Panc1 (cell line): ENCODE measurements around the gene TSSK6. TPM values are rescaled to one million over a fixed set of nuclear protein-coding genes. Genes with fewer than 3 reads are reported as not detected.

Experiments used
- ATAC-seq: fragments of 200-7000 bp; cut with Tn5 transposase; 2 replicates; pipeline ENCODE4 v1.9.1; 2020; ENCODE audit warnings: mild to moderate bottlenecking, moderate library complexity
- BruUV-seq: library from RNA; stranded (reverse); fragments of 400-500 nt; replicated peaks from 2 replicates; lab custom pipeline; 2021; lab: Mats Ljungman, UMichigan
- CTCF ChIA-PET: fragments of 300-600 bp; sonication (Branson Sonifier 250); formaldehyde crosslinking; loops from one replicate; lab custom pipeline; 2022; ENCODE audit warnings: antibody characterized with exemption; lab: Charles Lee
- POLR2A ChIA-PET: fragments of 300-600 bp; sonication (Branson Sonifier 250); formaldehyde crosslinking; loops from one replicate; lab custom pipeline; 2022; ENCODE audit warnings: antibody characterized with exemption; lab: Charles Lee
- DNase-seq: peaks from one replicate; pipeline ENCODE4 v3.0.0-alpha.2; 2010; ENCODE audit warnings: low read depth, low spot score
- H3K27ac ChIP-seq: 2 replicates; pipeline ENCODE4 v1.5.1; 2011; ENCODE audit warnings: mild to moderate bottlenecking, low read length, inconsistent platforms
- H3K27me3 ChIP-seq: fragments of 200-500 bp; sonication (Bioruptor generic); 2 replicates; pipeline ENCODE4 v1.6.0; 2014; ENCODE audit warnings: low read length, inconsistent platforms; ENCODE audit not compliant: control insufficient read depth, insufficient read depth
- H3K36me3 ChIP-seq: fragments of 200-500 bp; sonication (Bioruptor generic); 2 replicates; pipeline ENCODE4 v1.5.1; 2014; ENCODE audit warnings: inconsistent platforms, mild to moderate bottlenecking, low read length, moderate library complexity; ENCODE audit not compliant: control insufficient read depth, insufficient read depth
- H3K4me1 ChIP-seq: 2 replicates; pipeline ENCODE4 v1.5.1; 2011; ENCODE audit warnings: inconsistent platforms, mild to moderate bottlenecking, low read length, moderate library complexity; ENCODE audit not compliant: control insufficient read depth, insufficient read depth
- H3K4me3 ChIP-seq, 2 experiments: 2 replicates each; pipeline ENCODE4 v1.5.1; 2011 to 2012; ENCODE audit warnings: low read depth in 2 of 2, low read length in 2 of 2, mild to moderate bottlenecking in 2 of 2, inconsistent platforms in 1 of 2, moderate library complexity in 1 of 2
- H3K9me3 ChIP-seq: fragments of 200-500 bp; sonication (Bioruptor generic); 2 replicates; pipeline ENCODE4 v1.5.1; 2014; ENCODE audit warnings: low read depth, mild to moderate bottlenecking, inconsistent platforms, low read length, moderate library complexity; ENCODE audit not compliant: control insufficient read depth, insufficient read depth
- POLR2AphosphoS5 ChIP-seq: IDR thresholded peaks from 2 replicates; pipeline ENCODE4 v1.6.1; 2012; ENCODE audit warnings: mild to moderate bottlenecking, low read depth, low read length, moderate library complexity
- SIN3A ChIP-seq: IDR thresholded peaks from 2 replicates; pipeline ENCODE4 v1.6.1; 2012; ENCODE audit warnings: low read depth, mild to moderate bottlenecking, low read length, moderate library complexity, borderline replicate concordance; ENCODE audit not compliant: insufficient read depth
- TCF7L2 ChIP-seq: IDR thresholded peaks from 2 replicates; pipeline ENCODE4 v1.6.1; 2011; ENCODE audit warnings: mild to moderate bottlenecking, low read depth, low read length, inconsistent platforms
- in situ Hi-C: cut with HindIII; loops from 2 replicates; pipeline ENCODE4 v1.10.0; 2016; ENCODE audit warnings: low sequenced_read_pairs, low pct_unique_long_range_greater_than_20kb
- intact Hi-C: fragments of 100-400 bp; cut with micrococcal nuclease; formaldehyde crosslinking; loops from one replicate; pipeline ENCODE4 v1.10.0; 2022; ENCODE audit not compliant: unreplicated experiment
- total RNA-seq: library from RNA; stranded (reverse); gene quantifications from one replicate; pipeline ENCODE4 v1.2.1, GENCODE V29; 2021; ENCODE audit not compliant: unreplicated experiment
- TF ChIP-seq, protein P1 (sequence below): fragments of 450-650 bp; IDR thresholded peaks from 2 replicates; pipeline ENCODE4 v1.5.1; 2017; ENCODE audit warnings: mild to moderate bottlenecking
- TF ChIP-seq, protein P2 (sequence below), 2 experiments: IDR thresholded peaks; 2 replicates each; pipeline ENCODE4 v1.6.1; 2011 to 2012; ENCODE audit warnings: low read depth in 2 of 2, control low read depth in 1 of 2, low read length in 1 of 2, mild to moderate bottlenecking in 1 of 2, moderate library complexity in 1 of 2; ENCODE audit not compliant: insufficient read depth in 1 of 2

The TSSK6 gene
- total RNA-seq, 1 experiment from 2014 or later, result 1.8 TPM

DNA sequence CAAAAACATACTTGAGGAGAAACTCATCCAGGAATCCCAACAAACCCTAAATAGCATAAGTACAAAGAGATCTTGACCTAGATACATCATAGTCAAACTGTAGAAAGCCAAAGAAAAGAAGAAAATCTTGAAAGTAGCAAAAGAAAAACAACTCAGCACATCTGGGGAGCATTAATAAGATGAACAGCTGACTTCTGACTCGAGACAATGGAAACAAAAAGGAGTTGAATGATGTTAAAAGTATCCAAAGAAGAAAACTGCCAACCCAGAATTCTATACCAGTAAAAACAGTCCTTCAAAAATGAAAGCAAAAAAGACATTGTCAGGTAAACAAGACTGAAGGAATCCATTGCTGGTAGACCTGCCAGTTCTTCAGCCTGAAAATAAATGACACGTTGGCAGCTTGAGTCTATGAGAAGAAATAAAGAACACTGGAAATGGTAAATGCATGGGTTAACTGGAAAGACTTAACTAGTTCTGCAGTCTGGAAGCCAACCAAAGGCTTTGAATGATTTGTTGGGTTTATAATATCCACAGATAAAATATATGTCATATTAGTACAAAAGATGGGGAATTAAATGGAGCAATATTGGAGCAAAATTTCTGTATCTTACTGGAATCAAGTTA lies 46.8 kb downstream of the TSSK6 start:
- POLR2A ChIA-PET, result interaction anchor here (0.6 to 0.7 kb wide), 2 partner anchors 17 to 53 kb away, joined by 3 to 8 read pairs; no protein-coding TSS in a partner anchor
- intact Hi-C loops, result no loop called here
- Histone ChIP-seq H3K27me3 (no peaks in the 10 kb centered on the region), H3K36me3 (no peaks in the 10 kb centered on the region; the same call in 1 of the 2 replicates), H3K4me3 (no peak overlapping the region), H3K27ac (no peak overlapping the region), H3K9me3 (peaks cover 12% of the 10 kb centered on the region; the same call in 1 of the 2 replicates), H3K4me1 (no peaks in the 10 kb centered on the region)
- DNase-seq (no peak), ATAC-seq (no peak)
- BruUV-seq, result TSS peak; percentile 56
- CTCF ChIA-PET, result no interaction called here
- in situ Hi-C loops, result no loop called here
- TF ChIP-seq POLR2AphosphoS5 (no peak), SIN3A (no peak), TCF7L2 (no peak)
- TF ChIP-seq, protein P1, sequence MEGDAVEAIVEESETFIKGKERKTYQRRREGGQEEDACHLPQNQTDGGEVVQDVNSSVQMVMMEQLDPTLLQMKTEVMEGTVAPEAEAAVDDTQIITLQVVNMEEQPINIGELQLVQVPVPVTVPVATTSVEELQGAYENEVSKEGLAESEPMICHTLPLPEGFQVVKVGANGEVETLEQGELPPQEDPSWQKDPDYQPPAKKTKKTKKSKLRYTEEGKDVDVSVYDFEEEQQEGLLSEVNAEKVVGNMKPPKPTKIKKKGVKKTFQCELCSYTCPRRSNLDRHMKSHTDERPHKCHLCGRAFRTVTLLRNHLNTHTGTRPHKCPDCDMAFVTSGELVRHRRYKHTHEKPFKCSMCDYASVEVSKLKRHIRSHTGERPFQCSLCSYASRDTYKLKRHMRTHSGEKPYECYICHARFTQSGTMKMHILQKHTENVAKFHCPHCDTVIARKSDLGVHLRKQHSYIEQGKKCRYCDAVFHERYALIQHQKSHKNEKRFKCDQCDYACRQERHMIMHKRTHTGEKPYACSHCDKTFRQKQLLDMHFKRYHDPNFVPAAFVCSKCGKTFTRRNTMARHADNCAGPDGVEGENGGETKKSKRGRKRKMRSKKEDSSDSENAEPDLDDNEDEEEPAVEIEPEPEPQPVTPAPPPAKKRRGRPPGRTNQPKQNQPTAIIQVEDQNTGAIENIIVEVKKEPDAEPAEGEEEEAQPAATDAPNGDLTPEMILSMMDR, result no peak

DNA sequence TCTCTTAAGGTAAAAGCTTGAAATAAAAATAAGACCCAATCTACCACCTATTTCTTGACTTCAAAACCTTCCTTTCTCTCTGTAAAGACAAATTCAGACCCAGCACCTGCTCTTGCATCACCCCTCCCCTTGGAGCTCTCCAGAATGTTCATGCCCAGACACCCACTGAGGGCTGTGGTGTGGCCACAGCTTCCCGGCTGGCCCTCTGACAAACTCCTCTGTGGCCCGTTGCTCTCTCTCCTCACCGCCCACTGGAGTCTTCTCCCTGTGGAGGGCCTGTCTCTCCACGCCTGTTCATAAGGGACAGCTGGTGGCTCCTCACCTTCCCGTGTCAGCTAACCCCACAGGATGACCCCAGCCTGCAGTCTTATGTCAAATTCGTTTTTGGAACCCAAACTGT lies 49.1 kb downstream of the TSSK6 start:
- BruUV-seq, result no TSS peak
- TF ChIP-seq SIN3A (no peak), TCF7L2 (no peak), POLR2AphosphoS5 (no peak)
- TF ChIP-seq, protein P2, sequence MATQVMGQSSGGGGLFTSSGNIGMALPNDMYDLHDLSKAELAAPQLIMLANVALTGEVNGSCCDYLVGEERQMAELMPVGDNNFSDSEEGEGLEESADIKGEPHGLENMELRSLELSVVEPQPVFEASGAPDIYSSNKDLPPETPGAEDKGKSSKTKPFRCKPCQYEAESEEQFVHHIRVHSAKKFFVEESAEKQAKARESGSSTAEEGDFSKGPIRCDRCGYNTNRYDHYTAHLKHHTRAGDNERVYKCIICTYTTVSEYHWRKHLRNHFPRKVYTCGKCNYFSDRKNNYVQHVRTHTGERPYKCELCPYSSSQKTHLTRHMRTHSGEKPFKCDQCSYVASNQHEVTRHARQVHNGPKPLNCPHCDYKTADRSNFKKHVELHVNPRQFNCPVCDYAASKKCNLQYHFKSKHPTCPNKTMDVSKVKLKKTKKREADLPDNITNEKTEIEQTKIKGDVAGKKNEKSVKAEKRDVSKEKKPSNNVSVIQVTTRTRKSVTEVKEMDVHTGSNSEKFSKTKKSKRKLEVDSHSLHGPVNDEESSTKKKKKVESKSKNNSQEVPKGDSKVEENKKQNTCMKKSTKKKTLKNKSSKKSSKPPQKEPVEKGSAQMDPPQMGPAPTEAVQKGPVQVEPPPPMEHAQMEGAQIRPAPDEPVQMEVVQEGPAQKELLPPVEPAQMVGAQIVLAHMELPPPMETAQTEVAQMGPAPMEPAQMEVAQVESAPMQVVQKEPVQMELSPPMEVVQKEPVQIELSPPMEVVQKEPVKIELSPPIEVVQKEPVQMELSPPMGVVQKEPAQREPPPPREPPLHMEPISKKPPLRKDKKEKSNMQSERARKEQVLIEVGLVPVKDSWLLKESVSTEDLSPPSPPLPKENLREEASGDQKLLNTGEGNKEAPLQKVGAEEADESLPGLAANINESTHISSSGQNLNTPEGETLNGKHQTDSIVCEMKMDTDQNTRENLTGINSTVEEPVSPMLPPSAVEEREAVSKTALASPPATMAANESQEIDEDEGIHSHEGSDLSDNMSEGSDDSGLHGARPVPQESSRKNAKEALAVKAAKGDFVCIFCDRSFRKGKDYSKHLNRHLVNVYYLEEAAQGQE (IDR thresholded peaks at IDR 0.05; ENCODE audit: insufficient read depth in 1 of 2, low read depth in 2 of 2, low read length in 1 of 2), result no peak
- TF ChIP-seq, protein P1, result no peak
- in situ Hi-C loops, result no loop called here
- peaks cover 12% of the 10 kb centered on the region; the same call in 1 of the 2 replicates for H3K9me3 ChIP-seq
- no peak overlapping the region for H3K27ac ChIP-seq
- intact Hi-C loops, result no loop called here
- ATAC-seq (no peak), DNase-seq (no peak)
- peaks cover 5% of the 10 kb centered on the region for H3K4me1 ChIP-seq
- H3K4me3 ChIP-seq, result no peak overlapping the region
- CTCF ChIA-PET, result no interaction called here
- POLR2A ChIA-PET, result no interaction called here
- H3K36me3 ChIP-seq, result no peaks in the 10 kb centered on the region; the same call in 1 of the 2 replicates
- no peaks in the 10 kb centered on the region for H3K27me3 ChIP-seq
